ENCODE measurements around the gene RBKS. TPM values are rescaled to one million over a fixed set of nuclear protein-coding genes. Genes with fewer than 3 reads are reported as not detected.
A peak's percentile ranks its signal among the peaks of the same experiment; 100 is the strongest.

RBKS gene
- total RNA-seq, 1 experiment from 2014 or later: 1.7 TPM

- TF ChIP-seq ATF3 (CRISPR knock-in tag; conservative IDR thresholded peaks at IDR 0.05) (no peak), GTF2I (CRISPR knock-in tag; conservative IDR thresholded peaks at IDR 0.05) (no peak), ZNF425 (CRISPR knock-in tag; conservative IDR thresholded peaks at IDR 0.05) (no peak), ATF2 (CRISPR knock-in tag; IDR thresholded peaks at IDR 0.05; ENCODE audit: borderline replicate concordance, low read depth) (no peak), ZNF671 (CRISPR knock-in tag; IDR thresholded peaks at IDR 0.05) (no peak), NFATC4 (CRISPR knock-in tag; IDR thresholded peaks at IDR 0.05) (no peak), ZNF263 (CRISPR knock-in tag; IDR thresholded peaks at IDR 0.05; ENCODE audit: low read depth) (no peak), ZNF512 (CRISPR knock-in tag; IDR thresholded peaks at IDR 0.05; ENCODE audit: borderline replicate concordance) (no peak), ARID4B (CRISPR knock-in tag; IDR thresholded peaks at IDR 0.05; ENCODE audit: borderline replicate concordance) (0 out of 2 replicates have a peak, but pooled peaks have one; percentile 42), E2F4 (CRISPR knock-in tag; IDR thresholded peaks at IDR 0.05; ENCODE audit: borderline replicate concordance, low read depth) (no peak), FOXK1 (CRISPR knock-in tag; IDR thresholded peaks at IDR 0.05) (no peak; the same call in 1 of the 2 replicates), MYBL2 (CRISPR knock-in tag; IDR thresholded peaks at IDR 0.05) (no peak), ZNF416 (CRISPR knock-in tag; IDR thresholded peaks at IDR 0.05) (no peak), ESRRA (CRISPR knock-in tag; IDR thresholded peaks at IDR 0.05; ENCODE audit: borderline replicate concordance) (no peak), ELF4 (CRISPR knock-in tag; IDR thresholded peaks at IDR 0.05; ENCODE audit: low read depth) (no peak), PRDM15 (CRISPR knock-in tag; IDR thresholded peaks at IDR 0.05) (no peak), SOX15 (CRISPR knock-in tag; IDR thresholded peaks at IDR 0.05) (no peak), ZNF281 (CRISPR knock-in tag; IDR thresholded peaks at IDR 0.05) (no peak)
These were observed at the start of gene RBKS, which contains the start of gene BABAM2 (continued) for GRCh38 chr2:27890146-27890923.

Data from WTC11 (cell line).